GM21825 (cell line): Measurements from ENCODE around the gene SPACA7.
"Not testable (repeated sequence)": the region's sequence is repeated elsewhere in the genome, so short reads cannot be mapped to it uniquely, and the experiment has no call there.

Source experiments
- ATAC-seq: cut with Tn5 transposase; IDR thresholded peaks from one replicate; pipeline ENCODE4 v1.9.1; 2021; ENCODE audit warnings: mild to moderate bottlenecking, moderate library complexity; ENCODE audit not compliant: unreplicated experiment

The SPACA7 gene

GRCh38 chr13:112416647-112417046 is 40.5 kb downstream of the SPACA7 start:
- no peak for ATAC-seq

GRCh38 chr13:112417079-112417478 is 40.9 kb downstream of the SPACA7 start:
- no peak for ATAC-seq

GRCh38 chr13:112424098-112424497 is 47.9 kb downstream of the SPACA7 start:
- ATAC-seq: no peak

- ATAC-seq: no peak
Observed at GRCh38 chr13:112428704-112429103, 52.5 kb downstream of the SPACA7 start.

- no peak for ATAC-seq
Observed at GRCh38 chr13:112431734-112432133, 55.6 kb downstream of the SPACA7 start.

- not testable (repeated sequence) for ATAC-seq
Observed at GRCh38 chr13:112432734-112433133, 56.6 kb downstream of the SPACA7 start.

GRCh38 chr13:112433517-112433916 is 57.4 kb downstream of the SPACA7 start:
- not testable (repeated sequence) for ATAC-seq

GRCh38 chr13:112434032-112434431 is 57.9 kb downstream of the SPACA7 start:
- ATAC-seq: no peak

- no peak for ATAC-seq
Observed at GRCh38 chr13:112434937-112435523, 58.9 kb downstream of the SPACA7 start.

GRCh38 chr13:112435973-112436372 is 59.8 kb downstream of the SPACA7 start:
- no peak for ATAC-seq

GRCh38 chr13:112438094-112438493 is 61.9 kb downstream of the SPACA7 start:
- no peak for ATAC-seq

- no peak for ATAC-seq
Observed at GRCh38 chr13:112438515-112438914, 62.4 kb downstream of the SPACA7 start.

GRCh38 chr13:112441226-112441625 is 65.1 kb downstream of the SPACA7 start:
- ATAC-seq: no peak

- no peak for ATAC-seq
Observed at GRCh38 chr13:112441779-112442310, 65.7 kb downstream of the SPACA7 start.

- no peak for ATAC-seq
Observed at GRCh38 chr13:112442483-112443090, 66.4 kb downstream of the SPACA7 start.

GRCh38 chr13:112443191-112443994 is 67.2 kb downstream of the SPACA7 start:
- ATAC-seq: no peak

- no peak for ATAC-seq
Observed at GRCh38 chr13:112443995-112444311, 67.8 kb downstream of the SPACA7 start.

GRCh38 chr13:112444416-112445399 is 68.6 kb downstream of the SPACA7 start:
- ATAC-seq: no peak

- no peak for ATAC-seq
Observed at GRCh38 chr13:112445411-112446271, 69.5 kb downstream of the SPACA7 start.

- ATAC-seq: no peak
Observed at GRCh38 chr13:112446347-112446861, 70.2 kb downstream of the SPACA7 start.
